GM23248 (cell line): ENCODE data around the gene STAT1.

Experiments
- EZH2 ChIP-seq: fragments of 200-600 bp; sonication (generic); IDR thresholded peaks from 2 replicates; pipeline ENCODE4 v1.6.1; 2018; ENCODE audit warnings: antibody characterized with exemption, mild to moderate bottlenecking; ENCODE audit not compliant: insufficient read depth, poor library complexity, severe bottlenecking
- EZH2phosphoT487 ChIP-seq: fragments of 200-600 bp; sonication (generic); IDR thresholded peaks from 2 replicates; pipeline ENCODE4 v1.6.1; 2018; ENCODE audit warnings: antibody characterized with exemption, moderate library complexity, mild to moderate bottlenecking, low read depth; ENCODE audit not compliant: insufficient read depth

GRCh38 chr2:190981333-190981732 is 32.6 kb downstream of the STAT1 start:
- TF ChIP-seq EZH2 (no peak), EZH2phosphoT487 (no peak)
